Erythroblast (primary cell): ENCODE measurements around the gene TMEM184B.
"Not testable (repeated sequence)": the region's sequence is repeated elsewhere in the genome, so short reads cannot be mapped to it uniquely, and the experiment has no call there.

Experiments
- GATA1 ChIP-seq: IDR thresholded peaks from 2 replicates; pipeline ENCODE4 v1.6.1; 2011; ENCODE audit warnings: low read depth, mild to moderate bottlenecking, control low read depth, low read length, moderate library complexity
- POLR2A ChIP-seq: IDR thresholded peaks from 2 replicates; pipeline ENCODE4 v1.6.1; 2011; ENCODE audit warnings: mild to moderate bottlenecking, low read length

GRCh38 chr22:38177571-38177925 is 95.3 kb downstream of the TMEM184B start:
- TF ChIP-seq POLR2A, GATA1: not testable (repeated sequence)
